Fibroblast of lung (primary cell): ENCODE results near the gene MROH9.

ENCODE experiments used
- CTCF ChIP-seq, 2 donors: IDR thresholded peaks in 1 of 2; conservative IDR thresholded peaks in 1 of 2; 1 replicate in 1 of 2; 2 replicates in 1 of 2; pipeline ENCODE4 v1.5.1; 2011 to 2012; ENCODE audit warnings: low read length in 2 of 2, control low read depth in 1 of 2, inconsistent platforms in 1 of 2, low read depth in 1 of 2, mild to moderate bottlenecking in 1 of 2
- EZH2 ChIP-seq: IDR thresholded peaks from 2 replicates; pipeline ENCODE4 v1.5.1; 2012; ENCODE audit warnings: low read length, control low read depth, mild to moderate bottlenecking; ENCODE audit errors: missing control alignments

GRCh38 chr1:171081763-171082201 lies 146.4 kb downstream of the MROH9 start:
- no peak for TF ChIP-seq EZH2
- no peak for TF ChIP-seq CTCF (conservative IDR thresholded peaks at IDR 0.05 in 1 of 2, IDR thresholded peaks at IDR 0.05 in 1 of 2; ENCODE audit: low read depth in 1 of 2, low read length in 2 of 2)
